ENCODE measurements around the gene ST8SIA3. TPM values are rescaled to one million over a fixed set of nuclear protein-coding genes. Genes with fewer than 3 reads are reported as not detected.

ST8SIA3 gene
- total and polyA plus RNA-seq, 2 donors (not counting 3 experiments of a cell fraction or from before 2014, with no cell fraction given): not detected

DNA sequence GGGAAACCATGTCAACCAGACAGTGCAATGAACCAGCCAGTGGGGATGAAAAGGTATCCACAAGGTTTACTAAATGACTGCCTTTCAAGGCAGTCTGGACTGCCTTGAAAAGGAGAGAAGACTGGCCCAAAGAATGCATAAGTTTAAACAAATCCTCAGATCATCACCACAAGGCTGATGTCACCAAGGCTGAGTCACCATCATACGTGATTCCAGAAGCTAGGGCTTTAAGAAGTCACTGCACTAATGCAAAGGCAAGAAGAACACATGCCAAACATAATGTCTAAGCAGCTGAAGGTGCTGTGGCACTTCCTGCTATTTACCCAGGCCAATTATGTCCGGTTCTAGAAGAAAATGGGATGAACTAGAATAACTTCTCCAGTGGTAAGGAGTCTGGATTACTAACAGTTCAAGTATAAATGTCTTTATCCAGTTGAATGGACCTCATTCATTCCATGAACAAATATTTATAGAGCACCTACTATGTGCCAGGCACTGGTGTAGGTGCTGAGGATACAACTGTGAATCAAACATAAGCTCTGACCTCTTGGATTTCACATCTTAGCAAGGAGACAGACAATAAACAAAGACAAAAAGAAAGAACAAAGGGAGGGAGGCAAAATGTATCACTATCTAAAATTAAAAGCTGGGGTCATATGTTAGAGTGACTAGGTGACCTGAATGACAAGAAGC lies 45.2 kb downstream of the ST8SIA3 start:
- Histone ChIP-seq H3K27me3 (ENCODE audit: control insufficient read depth in 2 of 2, insufficient read depth in 2 of 2, low read length in 2 of 2) (no peaks in the 10 kb centered on the region), H4K20me1 (replicated peaks; ENCODE audit: control insufficient read depth, extremely low read depth, insufficient read depth, low read length) (no peaks in the 10 kb centered on the region), H2AFZ (ENCODE audit: low read depth, low read length) (no peak overlapping the region), H3K4me1 (ENCODE audit: control insufficient read depth, extremely low read depth, insufficient read depth, low read length) (no peaks in the 10 kb centered on the region), H3K36me3 (ENCODE audit: control insufficient read depth in 2 of 2, extremely low read depth in 1 of 2, insufficient read depth in 2 of 2, low read length in 2 of 2) (no peaks in the 10 kb centered on the region), H3K9me3 (replicated peaks; ENCODE audit: control insufficient read depth, insufficient read depth, low read length) (no peaks in the 10 kb centered on the region), H3K9me1 (replicated peaks; ENCODE audit: control insufficient read depth, extremely low read depth, insufficient read depth, low read length) (no peaks in the 10 kb centered on the region), H3K79me2 (ENCODE audit: control insufficient read depth, insufficient read depth, low read length) (no peaks in the 10 kb centered on the region), H3K4me2 (ENCODE audit: insufficient read depth, low read length) (no peak overlapping the region), H3K4me3 (replicated peaks in 1 of 3; ENCODE audit: insufficient read depth in 1 of 3, low read depth in 1 of 3, low read length in 3 of 3) (no peak overlapping the region), H3K27ac (ENCODE audit: insufficient read depth, low read depth, low read length) (no peak overlapping the region), H3K9ac (replicated peaks; ENCODE audit: extremely low read depth, insufficient read depth, low read length) (no peak overlapping the region)
- DNase-seq (ENCODE audit: low read depth, low spot score) (no peak), FAIRE-seq (no peak)
- ChIA-PET CTCF (interaction anchor here (1.2 kb wide), 1 partner anchor 19 kb away, joined by 3 read pairs; no protein-coding TSS in a partner anchor), POLR2A (no interaction called here)
- dilution Hi-C loops (cut with MboI; ENCODE audit: extremely low pct_ligation_motif_present, low sequenced_read_pairs): no loop called here
- BruUV-seq (replicated peaks): no TSS peak
- intact Hi-C loops (cut with micrococcal nuclease): no loop called here
- TF ChIP-seq FOS (IDR thresholded peaks at IDR 0.05; ENCODE audit: borderline replicate concordance, insufficient read depth, low read length) (no peak), POLR2A (IDR thresholded peaks at IDR 0.05; ENCODE audit: low read depth, low read length) (no peak), EZH2 (IDR thresholded peaks at IDR 0.05; ENCODE audit: borderline replicate concordance, low read depth, low read length, severe bottlenecking) (no peak)

- TF ChIP-seq FOS (IDR thresholded peaks at IDR 0.05; ENCODE audit: borderline replicate concordance, insufficient read depth, low read length) (no peak), GATA2 (IDR thresholded peaks at IDR 0.05; ENCODE audit: insufficient read depth, insufficient read length, low read depth, low read length) (no peak), EZH2 (IDR thresholded peaks at IDR 0.05; ENCODE audit: borderline replicate concordance, low read depth, low read length, severe bottlenecking) (no peak), POLR2AphosphoS5 (IDR thresholded peaks at IDR 0.05; ENCODE audit: insufficient read depth, low read depth, low read length) (no peak), CTCF (IDR thresholded peaks at IDR 0.05; ENCODE audit: extremely low read depth in 1 of 2, insufficient read depth in 1 of 2, low read depth in 1 of 2, low read length in 2 of 2) (no peak), JUN (IDR thresholded peaks at IDR 0.05; ENCODE audit: borderline replicate concordance, insufficient read depth, insufficient read length, low read depth) (no peak), MYC (IDR thresholded peaks at IDR 0.05; ENCODE audit: low read depth, low read length) (no peak), POLR2A (IDR thresholded peaks at IDR 0.05; ENCODE audit: low read depth, low read length) (no peak)
- TF ChIP-seq, protein P1, sequence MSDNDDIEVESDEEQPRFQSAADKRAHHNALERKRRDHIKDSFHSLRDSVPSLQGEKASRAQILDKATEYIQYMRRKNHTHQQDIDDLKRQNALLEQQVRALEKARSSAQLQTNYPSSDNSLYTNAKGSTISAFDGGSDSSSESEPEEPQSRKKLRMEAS (IDR thresholded peaks at IDR 0.05; ENCODE audit: insufficient read depth, insufficient read length): no peak
- Histone ChIP-seq H3K4me1 (ENCODE audit: control insufficient read depth, extremely low read depth, insufficient read depth, low read length) (no peaks in the 10 kb centered on the region), H2AFZ (ENCODE audit: low read depth, low read length) (no peak overlapping the region), H4K20me1 (replicated peaks; ENCODE audit: control insufficient read depth, extremely low read depth, insufficient read depth, low read length) (no peaks in the 10 kb centered on the region), H3K9me1 (replicated peaks; ENCODE audit: control insufficient read depth, extremely low read depth, insufficient read depth, low read length) (no peaks in the 10 kb centered on the region), H3K27ac (ENCODE audit: insufficient read depth, low read depth, low read length) (no peak overlapping the region), H3K9me3 (replicated peaks; ENCODE audit: control insufficient read depth, insufficient read depth, low read length) (no peaks in the 10 kb centered on the region), H3K36me3 (ENCODE audit: control insufficient read depth in 2 of 2, extremely low read depth in 1 of 2, insufficient read depth in 2 of 2, low read length in 2 of 2) (no peaks in the 10 kb centered on the region), H3K4me3 (replicated peaks in 1 of 3; ENCODE audit: insufficient read depth in 1 of 3, low read depth in 1 of 3, low read length in 3 of 3) (no peak overlapping the region), H3K9ac (replicated peaks; ENCODE audit: extremely low read depth, insufficient read depth, low read length) (no peak overlapping the region), H3K27me3 (ENCODE audit: control insufficient read depth in 2 of 2, insufficient read depth in 2 of 2, low read length in 2 of 2) (no peaks in the 10 kb centered on the region), H3K79me2 (ENCODE audit: control insufficient read depth, insufficient read depth, low read length) (no peaks in the 10 kb centered on the region), H3K4me2 (ENCODE audit: insufficient read depth, low read length) (no peak overlapping the region)
- intact Hi-C loops (cut with micrococcal nuclease): no loop called here
- ChIA-PET POLR2A (no interaction called here), CTCF (no interaction called here)
- dilution Hi-C loops (cut with MboI; ENCODE audit: extremely low pct_ligation_motif_present, low sequenced_read_pairs): no loop called here
- BruUV-seq (replicated peaks): no TSS peak
- no peak for FAIRE-seq
- no peak for DNase-seq (ENCODE audit: low read depth, low spot score)
These were observed 52.0 kb downstream of the ST8SIA3 start for GRCh38 chr18:57404345-57404744.
